Stomach (tissue), 9 donors: ENCODE data around the gene DLGAP1. TPM values are rescaled to one million over a fixed set of nuclear protein-coding genes. Genes with fewer than 3 reads are reported as not detected.
"Not testable (repeated sequence)": the region's sequence is repeated elsewhere in the genome, so short reads cannot be mapped to it uniquely, and the experiment has no call there.

Source experiments
- DNase-seq, 2 donors: peaks; one replicate each; pipeline versions ENCODE4 v3.0.0 to v3.0.0-alpha.2; 2013 to 2019
- H3K27ac ChIP-seq, 5 donors: fragments of 200-600 bp in 4 of 5; sonication (generic) in 4 of 5; one replicate each; pipeline ENCODE4 v1.5.1; 2013 to 2019; ENCODE audit warnings: mild to moderate bottlenecking in 1 of 5, moderate library complexity in 1 of 5
- H3K27me3 ChIP-seq, 3 donors: fragments of 200-600 bp; sonication (generic); one replicate each; pipeline ENCODE4 v1.5.1; 2017 to 2019; ENCODE audit warnings: mixed run types in 1 of 3
- H3K36me3 ChIP-seq, 4 donors: fragments of 200-600 bp; sonication (generic); 1 replicate in 3 of 4; 2 replicates in 1 of 4; pipeline ENCODE4 v1.5.1; 2016 to 2019
- H3K4me1 ChIP-seq, 4 donors: fragments of 200-600 bp; sonication (generic); one replicate each; pipeline ENCODE4 v1.5.1; 2016 to 2019
- H3K4me3 ChIP-seq, 4 donors: fragments of 200-600 bp; sonication (generic) in 3 of 4; one replicate each; pipeline ENCODE4 v1.5.1; 2016 to 2019; ENCODE audit warnings: mild to moderate bottlenecking in 1 of 4
- H3K9me3 ChIP-seq, 4 donors: fragments of 200-600 bp; sonication (generic); one replicate each; pipeline ENCODE4 v1.5.1; 2016 to 2019
- CTCF ChIP-seq, 7 experiments: fragments of 450-650 bp in 4 of 7; fragments of 200-600 bp in 3 of 7; sonication (generic) in 3 of 7; IDR thresholded peaks; one replicate each; pipeline ENCODE4 v1.5.1; 2016 to 2019; ENCODE audit warnings: antibody characterized with exemption in 7 of 7, control low read depth in 2 of 7, mild to moderate bottlenecking in 1 of 7
- EP300 ChIP-seq: sonication (generic); formaldehyde crosslinking; IDR thresholded peaks from one replicate; pipeline ENCODE4 v1.6.1; 2017; ENCODE audit warnings: antibody characterized with exemption
- POLR2A ChIP-seq, 4 donors: fragments of 450-650 bp; IDR thresholded peaks; one replicate each; pipeline ENCODE4 v1.6.1; 2016; ENCODE audit warnings: antibody characterized with exemption in 4 of 4, control low read depth in 2 of 4, mild to moderate bottlenecking in 1 of 4, moderate library complexity in 1 of 4
- POLR2AphosphoS5 ChIP-seq, 3 donors: sonication (generic); formaldehyde crosslinking; IDR thresholded peaks; one replicate each; pipeline ENCODE4 v1.6.1; 2016; ENCODE audit warnings: antibody characterized with exemption in 3 of 3
- WGBS, 5 donors: extraction: QIAGEN DNeasy Blood & Tissue Kit in 3 of 5; methylation state at CpG; one replicate each; pipeline versions ENCODE4 v1.1.5 to v1.1.7; 2013 to 2018; 5-methylcytosine and 5-hydroxymethylcytosine counted together
- intact Hi-C: fragments of 100-400 bp; cut with DNase I; formaldehyde crosslinking; loops from one replicate; pipeline ENCODE4 v1.15.1; 2023; ENCODE audit warnings: low total_unique reads
- polyA plus RNA-seq, 3 donors: library from polyadenylated mRNA; stranded (reverse); fragments of 200-250 nt; gene quantifications; one replicate each; pipeline ENCODE4 v1.2.3, GENCODE V29; 2013
- total RNA-seq, 5 donors: library from RNA; depleted of rRNA; stranded (reverse); fragments of >200 nt; gene quantifications; one replicate each; pipeline versions ENCODE4 v1.1.0 to v1.2.3, GENCODE V29; 2014 to 2016
- donor health status: healthy with polysubstance abuse.
- donor health status: Bipolar disorder and iron deficiency.
- donor health status: healthy.

The DLGAP1 gene
- total and polyA plus RNA-seq, 8 donors: 0.06 to 7.0 (median 1.3) TPM; not detected in 1

GRCh38 chr18:4060427-4061281 is 394.5 kb downstream of the DLGAP1 start:
- no peak for DNase-seq
- H3K27me3 ChIP-seq: no peaks in the 10 kb centered on the region
- H3K36me3 ChIP-seq: no peaks in the 10 kb centered on the region
- no peaks in the 10 kb centered on the region for H3K4me1 ChIP-seq
- no peak for TF ChIP-seq EP300
- no peak for TF ChIP-seq CTCF (IDR thresholded peaks at IDR 0.05)
- no peak for TF ChIP-seq POLR2A (IDR thresholded peaks at IDR 0.05)
- TF ChIP-seq POLR2AphosphoS5 (IDR thresholded peaks at IDR 0.05): no peak
- 60 to 71% (median 64%) methylated on average over 5 of the region's 5 CpGs for WGBS, 5 donors
- intact Hi-C loops: no loop called here
- H3K9me3 ChIP-seq: peaks cover 0 to 28% (median 13%) of the 10 kb centered on the region in 4 donors
- no peak overlapping the region for H3K27ac ChIP-seq
- H3K4me3 ChIP-seq: no peak overlapping the region

DNA sequence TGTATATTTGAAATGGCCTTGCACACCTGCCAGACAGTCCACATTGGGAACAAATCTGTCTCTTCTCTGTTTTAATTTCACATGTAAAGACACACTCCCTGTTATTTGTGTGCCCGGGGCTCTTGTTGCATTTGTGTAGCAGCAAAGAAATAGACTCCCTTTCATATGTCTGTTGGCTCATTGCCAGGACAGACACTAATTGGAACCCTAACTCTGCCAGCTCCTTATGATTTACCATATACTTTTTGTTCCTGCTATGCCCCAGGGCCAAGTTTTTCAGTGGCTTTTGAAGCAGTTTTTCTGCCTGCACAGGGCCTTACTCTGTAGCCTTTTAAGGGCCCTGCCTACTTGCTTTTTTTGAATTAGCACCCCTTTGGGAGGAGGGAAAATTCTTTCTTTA is 396.9 kb downstream of the DLGAP1 start:
- no peaks in the 10 kb centered on the region for H3K4me1 ChIP-seq
- H3K9me3 ChIP-seq: peaks cover 0 to 27% (median 14%) of the 10 kb centered on the region in 4 donors
- intact Hi-C loops: no loop called here
- H3K27ac ChIP-seq: no peak overlapping the region
- no peak overlapping the region for H3K4me3 ChIP-seq
- H3K27me3 ChIP-seq: no peaks in the 10 kb centered on the region
- 68 to 89% (median 85%) methylated on average over 1 of the region's 1 CpG for WGBS, 5 donors
- no peak for DNase-seq
- no peak for TF ChIP-seq EP300
- no peak for TF ChIP-seq POLR2A (IDR thresholded peaks at IDR 0.05)
- no peak for TF ChIP-seq CTCF (IDR thresholded peaks at IDR 0.05)
- no peak for TF ChIP-seq POLR2AphosphoS5 (IDR thresholded peaks at IDR 0.05)
- no peaks in the 10 kb centered on the region for H3K36me3 ChIP-seq

DNA sequence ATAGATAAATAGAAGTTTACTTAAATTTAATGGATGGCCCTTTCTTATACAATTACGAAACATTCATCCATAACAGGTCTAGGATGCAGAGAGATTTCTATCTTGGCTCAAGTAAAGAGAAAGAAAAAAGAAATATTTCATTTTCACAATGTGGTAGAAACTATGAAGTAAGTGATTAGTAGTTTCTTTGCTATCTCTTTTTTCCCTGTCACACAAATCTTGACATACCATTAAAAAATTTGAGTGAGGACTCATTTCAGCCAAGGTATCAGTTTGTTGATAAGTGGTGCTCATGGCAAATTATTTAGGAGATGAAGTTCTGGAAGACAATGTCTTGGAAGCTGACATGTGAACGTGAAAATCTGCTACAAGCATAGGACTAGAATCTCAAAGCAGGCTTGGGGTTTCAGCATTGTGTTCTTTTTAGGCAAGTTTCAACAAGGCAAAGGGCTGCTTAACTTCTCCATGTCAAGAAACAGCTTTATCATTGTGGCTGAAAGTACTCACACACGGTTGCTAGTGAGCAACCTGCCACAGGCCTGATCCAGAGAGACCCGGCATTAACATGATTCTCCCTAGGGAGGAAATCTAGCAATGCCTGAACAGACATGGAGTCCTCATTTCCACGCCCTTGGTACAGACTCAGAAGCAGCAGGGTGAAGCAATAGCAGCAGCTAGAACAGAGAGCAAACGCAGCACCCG is 414.6 kb downstream of the DLGAP1 start:
- no peak overlapping the region for H3K4me3 ChIP-seq
- no peaks in the 10 kb centered on the region for H3K9me3 ChIP-seq
- 67 to 74% (median 72%) methylated on average over 7 of the region's 7 CpGs for WGBS, 5 donors
- H3K4me1 ChIP-seq: no peaks in the 10 kb centered on the region
- intact Hi-C loops: no loop called here
- TF ChIP-seq EP300: no peak
- no peak overlapping the region for H3K27ac ChIP-seq
- H3K36me3 ChIP-seq: no peaks in the 10 kb centered on the region
- DNase-seq: peak in 1 of 2 donors; percentile 23
- peaks cover 0 to 5% (median 0%) of the 10 kb centered on the region in 3 donors for H3K27me3 ChIP-seq

DNA sequence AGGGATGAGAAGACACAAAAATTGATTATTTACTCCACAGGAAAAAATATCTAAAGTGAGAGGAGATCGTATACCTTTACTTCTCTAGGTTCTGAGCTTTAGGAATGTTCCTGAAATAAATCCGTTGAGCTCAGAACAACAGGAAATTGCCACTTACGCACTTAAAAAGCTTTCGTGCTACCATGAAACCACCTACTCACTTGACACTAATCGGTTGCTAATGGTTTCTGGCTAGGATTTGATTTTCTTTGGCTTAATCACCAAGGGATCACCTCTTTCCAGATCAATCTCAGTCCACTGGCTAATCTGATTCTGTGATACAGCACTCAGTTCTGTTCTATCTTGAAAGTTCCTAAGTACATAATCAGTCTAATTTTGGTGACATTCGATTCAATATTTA is 419.6 kb downstream of the DLGAP1 start:
- WGBS, 5 donors: 52 to 66% (median 64%) methylated on average over 6 of the region's 6 CpGs
- Histone ChIP-seq H3K4me3 (no peak overlapping the region), H3K27ac (no peak overlapping the region), H3K36me3 (no peaks in the 10 kb centered on the region), H3K4me1 (no peaks in the 10 kb centered on the region), H3K9me3 (no peaks in the 10 kb centered on the region), H3K27me3 (peaks cover 0 to 5% (median 0%) of the 10 kb centered on the region in 3 donors)
- no peak for TF ChIP-seq POLR2AphosphoS5 (IDR thresholded peaks at IDR 0.05)
- TF ChIP-seq EP300: no peak
- no peak for TF ChIP-seq CTCF (IDR thresholded peaks at IDR 0.05)
- TF ChIP-seq POLR2A (IDR thresholded peaks at IDR 0.05): no peak
- no peak for DNase-seq
- intact Hi-C loops: no loop called here

GRCh38 chr18:4034815-4035214 is 420.3 kb downstream of the DLGAP1 start:
- H3K27ac ChIP-seq, H3K27me3 ChIP-seq, DNase-seq, H3K36me3 ChIP-seq, intact Hi-C loops, H3K9me3 ChIP-seq, H3K4me3 ChIP-seq, H3K4me1 ChIP-seq: not testable (repeated sequence)
- 88 to 93% (median 90%) methylated on average over 4 of the region's 4 CpGs for WGBS, 5 donors
